GM10248 (cell line): ENCODE measurements around the gene ECM2.
A peak's percentile ranks its signal among the peaks of the same experiment; 100 is the strongest.

Experiments used
- CTCF ChIA-PET: fragments of 300-600 bp; sonication (Branson Sonifier 250); formaldehyde crosslinking; extraction: SDS; loops from one replicate; lab custom pipeline; 2021; ENCODE audit warnings: antibody characterized with exemption; lab: Yijun Ruan, JAX
- POLR2A ChIA-PET: fragments of 350-650 bp; sonication (Branson Sonifier 250); formaldehyde crosslinking; extraction: SDS; loops from one replicate; lab custom pipeline; 2020; ENCODE audit warnings: antibody characterized with exemption; lab: Yijun Ruan, JAX
- DNase-seq: peaks from one replicate; pipeline ENCODE4 v3.0.0; 2012; ENCODE audit errors: extremely low spot score
- CTCF ChIP-seq: IDR thresholded peaks from 2 replicates; pipeline ENCODE4 v1.5.1; 2012; ENCODE audit warnings: mild to moderate bottlenecking, low read depth; ENCODE audit errors: extremely low read depth, missing control alignments, control extremely low read depth

Gene ECM2

GRCh38 chr9:92478783-92479182 is 57.0 kb downstream of the ECM2 start:
- TF ChIP-seq CTCF = no peak
- ChIA-PET CTCF (interaction anchor here (1.4 kb wide), 1 partner anchor 10 kb away, joined by 6 read pairs; no protein-coding TSS in a partner anchor), POLR2A (no interaction called here)
- no peak for DNase-seq

GRCh38 chr9:92476962-92477361 is 58.8 kb downstream of the ECM2 start:
- no peak for TF ChIP-seq CTCF
- POLR2A ChIA-PET = no interaction called here
- DNase-seq = peak; percentile 24
- CTCF ChIA-PET = interaction anchor here (1.0 to 1.9 kb wide), 6 partner anchors 8 to 339 kb away, joined by 3 to 6 read pairs (median 4); no protein-coding TSS in a partner anchor

GRCh38 chr9:92474587-92474986 is 61.2 kb downstream of the ECM2 start:
- DNase-seq = no peak
- ChIA-PET POLR2A (no interaction called here), CTCF (interaction anchor here (1.4 to 1.8 kb wide), 2 partner anchors 10 to 16 kb away, joined by 3 to 4 read pairs; no protein-coding TSS in a partner anchor)
- no peak for TF ChIP-seq CTCF

GRCh38 chr9:92468206-92468605 is 67.6 kb downstream of the ECM2 start:
- POLR2A ChIA-PET = no interaction called here
- TF ChIP-seq CTCF = no peak
- no peak for DNase-seq
- CTCF ChIA-PET = interaction anchor here (1.3 to 1.4 kb wide), 3 partner anchors 9 to 13 kb away, joined by 3 to 6 read pairs (median 3); no protein-coding TSS in a partner anchor

GRCh38 chr9:92467511-92467910 is 68.3 kb downstream of the ECM2 start:
- CTCF ChIA-PET = interaction anchor here (1.0 to 1.1 kb wide), 3 partner anchors 19 to 328 kb away, joined by 3 to 4 read pairs (median 4); no protein-coding TSS in a partner anchor
- no peak for TF ChIP-seq CTCF
- POLR2A ChIA-PET = no interaction called here
- DNase-seq = no peak

- ChIA-PET POLR2A (no interaction called here), CTCF (interaction anchor here (1.0 to 1.1 kb wide), 3 partner anchors 19 to 328 kb away, joined by 3 to 4 read pairs (median 4); no protein-coding TSS in a partner anchor)
Measured at GRCh38 chr9:92467041-92467440, 68.7 kb downstream of the ECM2 start.

More at GRCh38 chr9:92467041-92467440, 68.7 kb downstream of the ECM2 start:
- no peak for DNase-seq
- TF ChIP-seq CTCF = no peak
